ENCODE measurements around the gene KPNA6.

KPNA6 gene

DNA sequence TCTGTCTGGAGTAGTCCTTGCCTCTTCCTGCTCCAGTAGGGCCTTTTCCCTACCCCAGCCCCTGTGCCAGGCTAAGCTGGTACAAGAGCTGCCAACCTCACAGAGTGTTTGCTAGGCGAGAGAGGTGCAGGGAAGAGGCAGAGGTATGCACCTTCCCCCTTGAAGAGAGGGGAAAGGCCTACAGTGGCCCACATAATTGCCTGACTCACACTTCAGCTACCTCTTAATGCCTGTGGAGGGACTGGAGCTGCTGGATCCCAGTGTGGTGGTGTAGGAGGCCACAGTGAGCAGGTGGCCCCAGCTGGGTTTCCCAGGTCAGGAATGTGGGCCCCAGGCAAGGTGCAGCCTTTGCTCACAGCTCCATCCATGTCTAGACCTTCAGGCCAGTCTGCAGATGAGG is 89.2 kb downstream of the KPNA6 start:
- Histone ChIP-seq H3K9ac (ENCODE audit: low read depth, low read length) (no peak overlapping the region), H4K20me1 (ENCODE audit: insufficient read depth, low read length) (peaks cover 46% of the 10 kb centered on the region; the same call in 1 of the 2 replicates), H3K36me3 (ENCODE audit: insufficient read depth, low read length) (peaks cover 64% of the 10 kb centered on the region), H3K4me1 (ENCODE audit: insufficient read depth, low read length) (peaks cover 62% of the 10 kb centered on the region), H3K9me3 (ENCODE audit: insufficient read depth, low read length, severe bottlenecking) (no peaks in the 10 kb centered on the region), H2AFZ (ENCODE audit: low read depth, low read length) (no peak overlapping the region), H3K79me2 (ENCODE audit: insufficient read depth, low read length) (peaks cover 5% of the 10 kb centered on the region), H3K27me3 (ENCODE audit: insufficient read depth, low read length, poor library complexity) (no peaks in the 10 kb centered on the region), H3K4me2 (ENCODE audit: insufficient read depth, low read length) (no peak overlapping the region), H3K27ac (ENCODE audit: low read length) (no peak overlapping the region), H3K4me3 (ENCODE audit: low read depth in 1 of 2, low read length in 2 of 2) (no peak overlapping the region)
- no peak for TF ChIP-seq EZH2 (IDR thresholded peaks at IDR 0.05; ENCODE audit: borderline replicate concordance, low read depth, low read length, severe bottlenecking)
- TF ChIP-seq, protein P1, sequence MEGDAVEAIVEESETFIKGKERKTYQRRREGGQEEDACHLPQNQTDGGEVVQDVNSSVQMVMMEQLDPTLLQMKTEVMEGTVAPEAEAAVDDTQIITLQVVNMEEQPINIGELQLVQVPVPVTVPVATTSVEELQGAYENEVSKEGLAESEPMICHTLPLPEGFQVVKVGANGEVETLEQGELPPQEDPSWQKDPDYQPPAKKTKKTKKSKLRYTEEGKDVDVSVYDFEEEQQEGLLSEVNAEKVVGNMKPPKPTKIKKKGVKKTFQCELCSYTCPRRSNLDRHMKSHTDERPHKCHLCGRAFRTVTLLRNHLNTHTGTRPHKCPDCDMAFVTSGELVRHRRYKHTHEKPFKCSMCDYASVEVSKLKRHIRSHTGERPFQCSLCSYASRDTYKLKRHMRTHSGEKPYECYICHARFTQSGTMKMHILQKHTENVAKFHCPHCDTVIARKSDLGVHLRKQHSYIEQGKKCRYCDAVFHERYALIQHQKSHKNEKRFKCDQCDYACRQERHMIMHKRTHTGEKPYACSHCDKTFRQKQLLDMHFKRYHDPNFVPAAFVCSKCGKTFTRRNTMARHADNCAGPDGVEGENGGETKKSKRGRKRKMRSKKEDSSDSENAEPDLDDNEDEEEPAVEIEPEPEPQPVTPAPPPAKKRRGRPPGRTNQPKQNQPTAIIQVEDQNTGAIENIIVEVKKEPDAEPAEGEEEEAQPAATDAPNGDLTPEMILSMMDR (IDR thresholded peaks at IDR 0.05; ENCODE audit: borderline replicate concordance, extremely low read depth, low read length, poor library complexity, severe bottlenecking), result no peak
- no peak for ATAC-seq (ENCODE audit: insufficient read depth, low read depth)
- DNase-seq, result no peak

DNA sequence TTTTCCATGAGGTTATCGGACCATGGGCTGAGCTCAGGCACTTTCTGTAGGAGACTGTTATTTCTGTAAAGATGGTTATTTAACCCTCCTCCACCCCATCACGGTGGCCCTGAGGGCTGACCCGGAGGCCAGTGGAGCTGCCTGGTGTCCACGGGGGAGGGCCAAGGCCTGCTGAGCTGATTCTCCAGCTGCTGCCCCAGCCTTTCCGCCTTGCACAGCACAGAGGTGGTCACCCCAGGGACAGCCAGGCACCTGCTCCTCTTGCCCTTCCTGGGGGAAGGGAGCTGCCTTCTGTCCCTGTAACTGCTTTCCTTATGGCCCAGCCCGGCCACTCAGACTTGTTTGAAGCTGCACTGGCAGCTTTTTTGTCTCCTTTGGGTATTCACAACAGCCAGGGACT is 90.0 kb downstream of the KPNA6 start:
- no peak overlapping the region for H3K4me2 ChIP-seq (ENCODE audit: insufficient read depth, low read length)
- no peak overlapping the region for H3K9ac ChIP-seq (ENCODE audit: low read depth, low read length)
- H4K20me1 ChIP-seq (ENCODE audit: insufficient read depth, low read length), result peaks cover 39% of the 10 kb centered on the region; the same call in 1 of the 2 replicates
- no peak overlapping the region for H3K27ac ChIP-seq (ENCODE audit: low read length)
- no peaks in the 10 kb centered on the region for H3K27me3 ChIP-seq (ENCODE audit: insufficient read depth, low read length, poor library complexity)
- no peaks in the 10 kb centered on the region for H3K9me3 ChIP-seq (ENCODE audit: insufficient read depth, low read length, severe bottlenecking)
- no peak for DNase-seq
- H3K4me3 ChIP-seq (ENCODE audit: low read depth in 1 of 2, low read length in 2 of 2), result no peak overlapping the region
- no peak for ATAC-seq (ENCODE audit: insufficient read depth, low read depth)
- no peak for TF ChIP-seq EZH2 (IDR thresholded peaks at IDR 0.05; ENCODE audit: borderline replicate concordance, low read depth, low read length, severe bottlenecking)
- TF ChIP-seq, protein P1 (IDR thresholded peaks at IDR 0.05; ENCODE audit: borderline replicate concordance, extremely low read depth, low read length, poor library complexity, severe bottlenecking), result no peak
- H2AFZ ChIP-seq (ENCODE audit: low read depth, low read length), result no peak overlapping the region
- H3K4me1 ChIP-seq (ENCODE audit: insufficient read depth, low read length), result peaks cover 65% of the 10 kb centered on the region
- peaks cover 57% of the 10 kb centered on the region for H3K36me3 ChIP-seq (ENCODE audit: insufficient read depth, low read length)
- H3K79me2 ChIP-seq (ENCODE audit: insufficient read depth, low read length), result peaks cover 12% of the 10 kb centered on the region

DNA sequence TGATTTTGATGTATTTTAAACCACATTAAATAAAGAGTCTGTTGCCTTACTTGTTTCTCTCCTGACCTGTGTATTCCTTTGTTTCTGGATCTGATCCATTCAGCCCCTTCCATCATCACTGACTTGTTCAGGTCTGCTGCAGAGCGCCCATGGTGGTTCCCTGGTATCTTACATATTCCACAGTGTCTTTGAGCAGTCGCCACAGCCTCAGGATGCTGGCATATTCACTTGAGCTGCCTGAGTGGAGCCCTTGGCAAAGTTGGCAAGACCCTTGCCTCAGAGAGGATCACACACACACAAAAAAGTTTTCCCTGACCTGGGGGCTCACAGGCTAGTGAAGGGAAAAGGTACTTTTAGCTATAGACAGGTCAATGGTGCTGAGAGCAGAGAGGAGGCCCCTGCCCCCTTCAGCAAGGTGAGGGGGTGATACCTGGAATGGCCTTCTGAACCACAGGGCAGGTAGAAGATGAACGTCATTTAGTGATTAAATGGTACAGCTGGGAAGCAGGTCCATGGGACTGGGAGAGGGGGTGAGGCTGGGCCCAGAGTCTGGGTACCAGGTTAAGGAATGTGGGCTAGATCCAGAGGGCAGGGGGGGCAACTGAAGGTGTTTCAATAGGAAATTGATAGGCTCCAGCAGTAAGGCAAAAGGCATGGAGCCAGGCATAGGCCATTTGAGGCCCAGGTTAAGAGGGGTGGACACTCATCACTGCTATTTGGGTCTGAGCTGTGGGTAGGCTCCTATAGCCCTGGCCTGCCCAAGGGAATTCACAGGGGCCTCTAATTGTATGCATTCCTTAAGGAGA is 90.6 kb downstream of the KPNA6 start:
- Histone ChIP-seq H2AFZ (ENCODE audit: low read depth, low read length) (no peak overlapping the region), H4K20me1 (ENCODE audit: insufficient read depth, low read length) (peaks cover 36% of the 10 kb centered on the region; the same call in 1 of the 2 replicates), H3K4me1 (ENCODE audit: insufficient read depth, low read length) (peaks cover 65% of the 10 kb centered on the region), H3K27ac (ENCODE audit: low read length) (no peak overlapping the region), H3K79me2 (ENCODE audit: insufficient read depth, low read length) (peaks cover 12% of the 10 kb centered on the region), H3K27me3 (ENCODE audit: insufficient read depth, low read length, poor library complexity) (no peaks in the 10 kb centered on the region), H3K4me3 (ENCODE audit: low read depth in 1 of 2, low read length in 2 of 2) (no peak overlapping the region), H3K9ac (ENCODE audit: low read depth, low read length) (peak overlapping the region; percentile 5; the same call in 1 of the 2 replicates), H3K9me3 (ENCODE audit: insufficient read depth, low read length, severe bottlenecking) (no peaks in the 10 kb centered on the region), H3K36me3 (ENCODE audit: insufficient read depth, low read length) (peaks cover 51% of the 10 kb centered on the region), H3K4me2 (ENCODE audit: insufficient read depth, low read length) (no peak overlapping the region; the same call in 1 of the 2 replicates)
- no peak for DNase-seq
- no peak for TF ChIP-seq EZH2 (IDR thresholded peaks at IDR 0.05; ENCODE audit: borderline replicate concordance, low read depth, low read length, severe bottlenecking)
- TF ChIP-seq, protein P1 (IDR thresholded peaks at IDR 0.05; ENCODE audit: borderline replicate concordance, extremely low read depth, low read length, poor library complexity, severe bottlenecking), result no peak
- no peak for ATAC-seq (ENCODE audit: insufficient read depth, low read depth)
